HFFc6 (cell line): Measurements from ENCODE around the gene CDH18. TPM values are rescaled to one million over a fixed set of nuclear protein-coding genes. Genes with fewer than 3 reads are reported as not detected.

Experiments
- DNase-seq: peaks from one replicate; pipeline ENCODE4 v3.0.0-alpha.2; 2018
- H3K27ac Mint-ChIP-seq: 2 replicates; pipeline ENCODE4 v1.8.0; 2020; ENCODE audit warnings: mild to moderate bottlenecking, mixed read lengths
- H3K27me3 Mint-ChIP-seq: 2 replicates; pipeline ENCODE4 v1.8.0; 2021; ENCODE audit warnings: mild to moderate bottlenecking, moderate library complexity, mixed read lengths; ENCODE audit not compliant: insufficient read depth
- H3K36me3 Mint-ChIP-seq: 2 replicates; pipeline ENCODE4 v1.8.0; 2021; ENCODE audit warnings: low read depth, mixed read lengths
- H3K4me1 Mint-ChIP-seq: 2 replicates; pipeline ENCODE4 v1.8.0; 2020; ENCODE audit warnings: low read depth, mixed read lengths
- H3K4me3 Mint-ChIP-seq: 2 replicates; pipeline ENCODE4 v1.8.0; 2020; ENCODE audit warnings: mild to moderate bottlenecking, moderate library complexity, mixed read lengths
- H3K9me3 Mint-ChIP-seq: 2 replicates; pipeline ENCODE4 v1.8.0; 2020; ENCODE audit warnings: mild to moderate bottlenecking, mixed read lengths
- CTCF ChIP-seq: fragments of 200-600 bp; sonication (generic); IDR thresholded peaks from 2 replicates; pipeline ENCODE4 v1.5.0; 2021; ENCODE audit warnings: antibody characterized with exemption, mild to moderate bottlenecking
- total RNA-seq, 6 experiments: library from RNA; stranded (reverse); fragmentation: NEBNext Ultra II Directional; extraction: Animal tissue kit (Norgen Biotek cat#: 25700); gene quantifications; 2 replicates in 1 of 6; 3 replicates in 5 of 6; pipeline ENCODE4 v1.2.3, GENCODE V29; 2021

Gene CDH18
- total RNA-seq, 6 experiments from 2014 or later: 0.38 to 0.72 (median 0.58) TPM; not detected in 1

- DNase-seq: no peak
- H3K27me3 Mint-ChIP-seq: peaks cover 5% of the 10 kb centered on the region; the same call in 1 of the 2 replicates
- no peak for TF ChIP-seq CTCF
- no peaks in the 10 kb centered on the region for H3K4me1 Mint-ChIP-seq
- H3K9me3 Mint-ChIP-seq: no peaks in the 10 kb centered on the region
- no peaks in the 10 kb centered on the region for H3K36me3 Mint-ChIP-seq
- no peak overlapping the region for H3K4me3 Mint-ChIP-seq
- H3K27ac Mint-ChIP-seq: no peak overlapping the region
Observed at GRCh38 chr5:20000416-20000815, 12.4 kb upstream of the CDH18 start.

- H3K9me3 Mint-ChIP-seq: no peaks in the 10 kb centered on the region
- peaks cover 15% of the 10 kb centered on the region for H3K4me1 Mint-ChIP-seq
- TF ChIP-seq CTCF: no peak
- DNase-seq: no peak
- no peaks in the 10 kb centered on the region for H3K36me3 Mint-ChIP-seq
- H3K27ac Mint-ChIP-seq: no peak overlapping the region
- peaks cover 11% of the 10 kb centered on the region for H3K27me3 Mint-ChIP-seq
- peak overlapping the region; percentile 85 for H3K4me3 Mint-ChIP-seq
Observed at GRCh38 chr5:19988457-19988856, 457 bp upstream of the CDH18 start.

- TF ChIP-seq CTCF: no peak
- no peak for DNase-seq
- peaks cover 15% of the 10 kb centered on the region for H3K4me1 Mint-ChIP-seq
- peaks cover 11% of the 10 kb centered on the region for H3K27me3 Mint-ChIP-seq
- no peak overlapping the region for H3K4me3 Mint-ChIP-seq
- no peaks in the 10 kb centered on the region for H3K36me3 Mint-ChIP-seq
- no peak overlapping the region for H3K27ac Mint-ChIP-seq
- H3K9me3 Mint-ChIP-seq: no peaks in the 10 kb centered on the region
Observed at GRCh38 chr5:19986806-19987205, 1.2 kb downstream of the CDH18 start.

GRCh38 chr5:19986031-19986619, 1.9 kb downstream of the CDH18 start:
- H3K9me3 Mint-ChIP-seq: no peaks in the 10 kb centered on the region
- H3K27me3 Mint-ChIP-seq: peaks cover 11% of the 10 kb centered on the region
- TF ChIP-seq CTCF: no peak
- no peak overlapping the region for H3K4me3 Mint-ChIP-seq
- no peak for DNase-seq
- peaks cover 15% of the 10 kb centered on the region for H3K4me1 Mint-ChIP-seq
- no peaks in the 10 kb centered on the region for H3K36me3 Mint-ChIP-seq
- no peak overlapping the region for H3K27ac Mint-ChIP-seq

GRCh38 chr5:19978476-19978875, 9.5 kb downstream of the CDH18 start:
- TF ChIP-seq CTCF: no peak
- Mint-ChIP-seq H3K27ac (no peak overlapping the region), H3K36me3 (no peaks in the 10 kb centered on the region), H3K9me3 (no peaks in the 10 kb centered on the region), H3K27me3 (peaks cover 2% of the 10 kb centered on the region; the same call in 1 of the 2 replicates), H3K4me1 (no peaks in the 10 kb centered on the region), H3K4me3 (no peak overlapping the region)
- DNase-seq: no peak
